Measurements from ENCODE around the gene MRPL52.
"Not testable (repeated sequence)": the region's sequence is repeated elsewhere in the genome, so short reads cannot be mapped to it uniquely, and the experiment has no call there.

MRPL52 gene

DNA sequence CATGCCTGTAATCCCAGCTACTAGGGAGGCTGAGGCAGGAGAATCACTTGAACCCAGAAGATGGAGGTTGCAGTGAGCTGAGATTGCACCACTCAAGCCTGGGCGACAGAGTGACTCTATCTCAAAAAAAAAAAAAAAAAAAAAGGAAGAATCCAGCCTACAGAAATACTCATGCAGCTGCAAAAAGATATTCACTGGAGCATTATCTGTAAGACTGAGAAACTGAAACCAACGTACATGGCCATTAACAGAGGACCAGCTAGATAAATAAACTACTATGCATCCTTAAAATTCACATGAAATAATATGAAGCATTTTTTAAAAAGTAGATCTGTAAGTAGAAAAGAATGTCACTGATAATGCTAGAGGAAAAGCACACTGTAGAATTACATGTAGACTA is 18.0 kb upstream of the MRPL52 start:
- DNase-seq: no peak

DNA sequence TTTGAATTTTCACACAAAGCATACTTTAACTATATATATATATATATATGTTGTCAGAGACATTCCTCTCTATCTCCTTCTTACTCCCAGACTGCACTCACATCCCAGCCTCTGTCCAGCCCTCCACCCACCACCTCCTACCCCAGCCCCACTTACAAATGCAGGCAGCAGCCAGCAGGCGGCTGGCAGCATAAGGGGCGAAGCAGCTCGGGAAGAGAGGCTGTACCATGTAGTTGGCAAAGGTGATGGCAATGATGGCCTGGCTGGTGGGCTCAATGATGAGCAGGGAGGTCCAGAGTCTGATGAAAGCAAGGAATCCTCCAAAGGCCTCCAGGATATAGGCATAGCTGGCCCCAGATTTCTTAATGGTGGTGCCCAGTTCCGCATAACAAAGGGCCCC is 16.9 kb upstream of the MRPL52 start:
- DNase-seq: no peak

DNA sequence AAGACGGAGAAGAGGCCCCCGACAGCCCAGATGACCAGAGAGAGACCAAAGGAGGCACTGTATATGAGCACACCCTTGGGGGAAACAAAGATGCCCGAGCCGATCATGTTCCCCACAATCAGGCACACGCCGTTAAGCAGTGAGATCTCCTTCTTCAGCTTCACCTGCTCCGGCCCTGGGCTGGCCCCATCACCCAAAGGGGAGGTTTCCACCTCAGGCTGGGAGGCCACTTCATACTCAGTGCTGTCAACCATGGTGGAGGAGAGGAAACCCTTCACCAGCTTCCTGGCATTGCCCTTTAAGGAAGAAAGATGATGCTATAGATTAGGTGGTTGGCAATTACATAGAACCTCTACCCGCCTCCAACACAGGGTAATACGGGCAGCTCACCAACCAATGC is 16.5 kb upstream of the MRPL52 start:
- DNase-seq: no peak

- no peak for DNase-seq
Measured at GRCh38 chr14:22814373-22814772, 15.3 kb upstream of the MRPL52 start.

DNA sequence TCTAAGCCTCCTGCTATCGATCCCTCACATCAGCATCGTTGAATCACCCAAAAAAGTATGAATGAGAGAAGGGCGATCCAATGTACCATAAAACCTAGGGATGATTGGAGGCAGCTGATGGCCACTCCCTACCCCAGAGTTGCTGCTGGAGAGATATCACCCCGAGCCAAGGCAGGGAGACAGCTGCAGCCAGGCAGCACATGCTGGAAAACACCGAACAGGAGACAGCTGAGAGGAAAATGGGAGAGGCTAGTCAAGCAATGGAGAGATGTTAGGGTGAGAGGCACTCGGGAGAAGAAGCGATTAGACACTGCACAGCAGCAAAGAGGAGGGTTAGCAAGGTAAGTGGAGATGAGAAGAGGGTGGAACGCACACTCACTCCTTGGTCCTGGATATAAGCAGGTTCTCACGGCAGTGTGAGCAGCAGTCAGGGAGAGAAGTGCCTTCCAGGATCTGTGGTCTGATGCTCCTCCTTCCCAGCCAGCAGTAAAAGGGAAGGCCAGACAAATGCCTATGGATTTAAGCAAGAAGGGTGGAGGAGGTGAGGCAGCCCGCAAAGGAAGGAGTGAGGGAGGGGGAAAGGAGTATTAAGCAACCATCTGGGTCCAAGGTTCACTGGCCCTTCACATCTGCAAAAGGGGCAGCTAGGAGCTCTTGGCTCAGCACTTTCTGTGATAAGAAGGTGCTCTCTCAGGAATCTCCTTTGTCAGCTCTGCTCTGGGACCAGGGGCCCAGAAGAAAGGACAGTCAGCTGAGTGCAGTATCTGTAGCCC is 14.6 kb upstream of the MRPL52 start, which contains the start of gene SLC7A7:
SLC7A7 (minus strand) TSS at position 495 of the 773 bp plus-strand sequence. CDS start 2,037 bp downstream, outside the sequence.
- no peak for DNase-seq

DNA sequence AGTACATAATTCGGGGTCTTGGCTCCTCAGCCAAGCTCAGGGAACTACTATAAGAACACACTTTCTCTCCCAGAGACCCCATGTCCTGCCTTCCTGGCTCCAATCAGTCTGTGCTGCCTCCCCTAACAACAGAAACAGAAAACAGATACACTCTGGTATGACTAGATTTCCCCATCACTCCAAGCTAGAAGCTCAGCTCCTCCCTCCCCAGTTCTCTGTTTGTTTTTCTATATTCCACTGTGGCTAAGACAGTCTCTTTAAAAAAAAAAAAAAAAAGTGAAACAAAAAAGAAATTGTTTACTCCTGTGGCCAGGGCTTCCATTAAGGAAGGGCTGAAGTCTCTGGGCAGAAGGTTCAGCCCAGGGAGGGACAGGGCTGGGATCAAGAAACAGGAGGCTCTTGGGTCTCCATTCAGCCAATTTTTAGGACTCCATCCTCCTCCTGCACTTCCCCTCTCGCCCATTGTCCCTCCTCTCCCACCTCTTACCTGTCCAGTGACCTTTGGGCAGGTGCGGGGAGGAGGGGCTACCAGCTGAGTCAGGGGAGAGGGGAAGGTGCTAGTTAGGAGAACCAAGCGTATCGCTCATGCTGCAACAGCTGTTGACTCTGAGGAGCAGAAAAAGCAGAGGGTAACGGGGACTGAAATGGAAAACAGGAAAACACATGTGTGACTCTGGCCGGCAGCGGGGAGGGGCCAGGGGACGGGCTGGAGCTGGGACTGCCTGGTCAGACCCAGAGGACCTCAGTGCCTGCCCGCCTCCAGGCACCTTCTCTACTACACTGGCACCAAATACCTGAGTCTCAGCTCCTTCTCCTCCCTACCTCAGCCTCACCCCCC is 10.3 kb upstream of the MRPL52 start:
- DNase-seq: no peak

DNA sequence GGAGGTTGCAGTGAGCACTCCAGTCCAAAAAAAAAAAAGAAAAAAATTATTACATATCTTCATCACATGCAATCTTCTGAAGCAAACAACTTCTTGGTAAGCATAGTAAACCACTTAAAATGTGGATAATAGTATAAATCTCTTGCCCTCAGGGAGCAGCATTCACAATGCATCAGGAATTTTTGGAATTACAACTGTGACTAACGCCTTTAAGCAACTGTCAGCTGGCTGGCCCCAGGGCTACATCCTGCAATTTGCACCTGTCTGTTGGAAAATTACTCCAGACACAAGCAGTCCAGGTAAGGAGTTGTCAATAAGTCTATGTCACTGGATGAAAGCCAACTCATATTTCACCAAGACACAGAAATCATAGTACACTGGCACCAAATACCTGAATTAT is 9.0 kb upstream of the MRPL52 start:
- no peak for DNase-seq

GRCh38 chr14:22821193-22822015 is 8.3 kb upstream of the MRPL52 start:
- no peak for DNase-seq

GRCh38 chr14:22822016-22822570 is 7.6 kb upstream of the MRPL52 start:
- DNase-seq: no peak

DNA sequence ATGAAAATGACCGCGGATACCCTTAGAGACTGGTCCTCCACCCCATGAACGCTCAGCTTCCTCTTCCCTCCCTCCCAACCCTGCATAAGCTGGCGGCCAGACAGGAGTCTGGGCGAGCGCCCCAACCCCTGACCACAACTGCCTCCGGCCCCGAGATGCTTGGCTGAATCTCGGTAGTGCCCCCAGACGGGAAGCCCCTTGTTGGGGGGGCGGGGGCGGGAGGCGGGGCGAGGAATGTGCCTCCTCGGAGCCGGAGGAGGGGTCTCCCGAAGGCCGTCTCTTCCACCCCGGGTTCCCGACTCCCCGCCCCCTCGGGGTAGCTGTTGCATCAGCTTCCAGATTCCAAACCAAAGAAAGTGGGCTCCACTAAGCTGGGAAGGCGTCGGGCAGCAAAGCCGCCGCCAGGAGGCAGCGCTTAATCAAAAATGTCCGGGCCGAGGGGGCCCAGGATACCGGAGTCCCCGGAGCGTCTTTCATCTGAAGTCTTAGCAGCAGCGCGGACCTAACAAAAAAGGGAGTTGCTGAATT is 7.1 kb upstream of the MRPL52 start:
- DNase-seq: peak; percentile 71

DNA sequence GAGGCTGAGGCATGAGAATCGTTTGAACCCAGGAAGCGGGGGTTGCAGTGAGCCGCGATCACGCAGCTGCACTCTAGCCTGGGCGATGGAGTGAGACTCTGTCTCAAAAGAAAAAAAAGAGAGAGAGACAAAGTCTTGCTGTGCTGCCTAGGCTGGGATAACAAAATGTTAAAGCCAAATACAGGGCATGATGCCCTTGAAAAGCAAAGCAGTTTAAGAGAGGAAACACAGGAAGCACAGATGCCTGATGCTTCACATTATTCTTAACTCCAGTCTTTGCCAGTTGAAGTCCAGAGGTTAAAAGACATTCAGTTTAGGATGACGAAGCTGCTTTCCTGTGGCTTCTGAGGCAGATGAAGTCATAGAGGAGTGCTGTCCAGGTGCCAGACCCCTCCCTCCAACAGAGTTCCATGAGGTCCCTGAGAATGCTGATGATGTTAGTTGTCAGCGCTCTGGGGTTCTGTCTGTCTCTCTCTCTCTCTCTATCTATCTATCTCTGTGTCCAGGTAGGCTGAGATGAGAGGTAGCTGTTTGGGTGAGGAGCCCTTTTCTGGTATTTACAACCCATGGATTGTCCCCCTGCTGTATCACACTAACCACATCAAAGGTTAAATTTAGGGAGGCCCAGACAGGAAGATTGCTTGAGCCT is 4.9 kb upstream of the MRPL52 start:
- no peak for DNase-seq

DNA sequence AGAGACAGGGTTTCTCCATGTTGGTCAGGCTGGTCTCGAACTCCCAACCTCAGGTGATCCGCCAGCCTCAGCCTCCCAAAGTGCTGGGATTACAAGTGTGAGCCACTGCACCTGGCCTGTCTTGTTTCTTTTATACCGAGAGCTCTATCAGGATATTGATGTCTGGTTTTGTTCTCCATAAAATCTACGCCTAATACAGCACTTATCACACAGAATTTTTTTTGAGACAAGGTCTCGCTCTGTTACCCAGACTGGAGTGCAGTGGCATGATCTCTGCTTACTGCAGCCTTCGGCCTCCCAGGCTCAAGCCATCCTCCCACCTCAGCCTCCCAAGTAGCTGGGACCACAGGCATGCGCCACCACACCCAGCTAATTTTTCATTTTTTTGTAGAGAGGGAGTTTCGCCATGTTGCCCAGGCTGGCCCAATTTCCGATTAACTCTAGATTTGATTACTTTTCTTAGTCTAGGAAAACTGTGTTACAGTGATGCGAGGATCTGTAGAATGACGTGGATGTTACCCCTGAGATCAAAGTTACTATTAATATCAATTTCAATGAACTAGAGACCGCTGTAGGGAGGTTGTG is 519 bp upstream of the MRPL52 start:
- not testable (repeated sequence) for DNase-seq

DNA sequence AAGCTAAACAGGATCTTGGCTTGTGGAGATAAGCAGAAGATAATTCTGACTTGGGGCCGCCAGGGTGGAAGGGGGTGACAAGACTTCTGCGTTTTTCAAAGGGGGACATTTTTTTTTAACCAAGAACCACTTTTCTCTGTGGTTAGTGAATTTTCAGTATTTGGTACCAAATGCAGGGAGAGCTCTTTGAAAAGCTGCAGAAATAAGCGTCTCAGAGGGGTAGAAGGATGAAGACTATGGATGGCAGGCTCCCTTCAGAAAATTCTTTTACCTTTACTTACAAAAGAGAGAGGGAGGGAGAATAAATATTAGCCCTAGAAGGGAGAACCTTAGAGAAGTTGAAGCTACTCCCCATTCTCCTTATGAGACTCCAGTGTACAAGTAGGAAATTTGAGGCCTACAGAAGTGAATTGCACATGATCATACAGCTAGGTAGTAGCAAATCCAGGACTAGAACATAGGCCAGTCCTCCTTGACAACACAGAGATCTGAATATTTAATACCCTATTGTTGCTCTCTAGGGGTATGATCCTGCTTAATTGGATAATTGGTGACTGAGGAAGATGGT is 840 bp downstream of the MRPL52 start:
- no peak for DNase-seq

DNA sequence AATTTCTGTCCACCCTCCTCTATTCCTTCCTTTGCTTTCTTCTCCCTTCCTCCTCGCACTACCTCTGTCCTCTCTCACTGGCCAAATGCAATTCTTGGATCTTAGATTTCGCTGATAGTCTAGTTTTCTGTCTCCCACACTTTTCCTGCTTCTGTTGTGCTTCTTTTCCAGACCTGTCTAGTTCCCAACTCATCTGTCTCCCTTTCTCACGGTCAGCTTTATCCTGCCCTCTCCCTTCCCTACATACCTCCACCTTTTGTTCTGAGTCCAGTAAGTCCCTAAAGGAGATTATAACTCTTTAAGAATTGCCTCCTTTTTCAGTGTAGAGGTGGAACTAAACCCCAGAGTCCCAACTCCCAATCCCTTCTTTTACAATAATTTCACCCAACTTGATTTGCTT is 5.8 kb downstream of the MRPL52 start:
- no peak for DNase-seq

DNA sequence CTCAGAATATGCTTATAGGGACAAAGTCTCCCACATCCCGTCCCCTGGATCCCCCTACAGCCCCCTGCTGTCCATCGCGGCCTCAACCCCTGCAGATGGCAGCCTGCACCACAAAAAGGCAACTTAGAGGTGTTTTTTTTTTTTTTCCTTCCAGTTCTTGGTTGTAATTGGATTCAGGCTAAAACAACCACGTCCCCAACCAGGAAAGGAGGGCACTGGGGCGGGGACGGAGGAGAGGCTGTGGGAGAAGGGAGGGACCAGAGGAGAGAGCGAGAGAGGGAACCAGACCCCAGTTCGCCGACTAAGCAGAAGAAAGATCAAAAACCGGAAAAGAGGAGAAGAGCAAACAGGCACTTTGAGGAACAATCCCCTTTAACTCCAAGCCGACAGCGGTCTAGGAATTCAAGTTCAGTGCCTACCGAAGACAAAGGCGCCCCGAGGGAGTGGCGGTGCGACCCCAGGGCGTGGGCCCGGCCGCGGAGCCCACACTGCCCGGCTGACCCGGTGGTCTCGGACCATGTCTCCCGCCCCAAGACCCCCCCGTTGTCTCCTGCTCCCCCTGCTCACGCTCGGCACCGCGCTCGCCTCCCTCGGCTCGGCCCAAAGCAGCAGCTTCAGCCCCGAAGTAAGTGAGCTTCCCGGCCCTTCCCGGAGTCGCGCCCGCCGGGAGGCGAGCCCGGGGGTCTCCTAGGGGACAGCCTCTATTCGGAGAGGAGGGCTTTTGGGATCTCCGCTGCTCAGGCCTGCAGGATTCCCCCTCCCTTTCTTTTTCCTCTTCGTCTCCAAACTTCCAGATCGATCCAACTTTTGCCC is 6.8 kb downstream of the MRPL52 start, which contains the start of gene MMP14:
MMP14 (plus strand) TSS at position 285 of the 813 bp plus-strand sequence; CDS start at position 518, 233 bp downstream.
- no peak for DNase-seq

DNA sequence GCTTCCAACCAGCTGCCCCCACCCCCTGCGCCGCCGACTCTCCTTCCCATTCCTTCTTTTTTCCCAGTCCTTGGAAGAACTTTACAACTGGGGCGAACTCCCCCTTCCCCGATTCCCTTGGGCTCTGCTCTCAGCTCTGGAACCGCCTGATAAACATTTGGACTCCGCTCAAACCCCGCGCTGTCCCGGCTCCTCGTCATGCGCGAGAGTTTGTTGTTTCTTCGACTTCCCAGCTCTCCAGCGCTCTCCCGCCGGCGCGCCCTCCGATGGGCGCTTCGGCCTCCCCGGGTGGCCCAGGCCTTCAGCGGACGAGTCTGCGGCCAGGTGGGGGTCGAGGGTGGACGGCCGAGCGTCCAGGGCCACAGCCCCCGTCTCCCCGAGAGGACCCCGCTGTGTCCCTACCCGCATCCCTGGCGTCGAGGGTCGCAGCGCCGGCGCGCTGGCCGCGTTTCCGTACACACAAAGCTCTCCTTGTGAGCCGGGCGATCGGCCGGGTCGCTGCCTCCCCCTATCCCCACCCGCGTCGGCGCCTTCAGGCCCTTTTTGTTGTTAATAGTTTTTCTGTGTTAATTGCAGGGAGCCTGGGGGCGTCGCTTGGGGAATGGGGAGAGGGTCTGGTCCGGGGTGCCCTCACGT is 7.5 kb downstream of the MRPL52 start:
- DNase-seq: peak; percentile 29

DNA sequence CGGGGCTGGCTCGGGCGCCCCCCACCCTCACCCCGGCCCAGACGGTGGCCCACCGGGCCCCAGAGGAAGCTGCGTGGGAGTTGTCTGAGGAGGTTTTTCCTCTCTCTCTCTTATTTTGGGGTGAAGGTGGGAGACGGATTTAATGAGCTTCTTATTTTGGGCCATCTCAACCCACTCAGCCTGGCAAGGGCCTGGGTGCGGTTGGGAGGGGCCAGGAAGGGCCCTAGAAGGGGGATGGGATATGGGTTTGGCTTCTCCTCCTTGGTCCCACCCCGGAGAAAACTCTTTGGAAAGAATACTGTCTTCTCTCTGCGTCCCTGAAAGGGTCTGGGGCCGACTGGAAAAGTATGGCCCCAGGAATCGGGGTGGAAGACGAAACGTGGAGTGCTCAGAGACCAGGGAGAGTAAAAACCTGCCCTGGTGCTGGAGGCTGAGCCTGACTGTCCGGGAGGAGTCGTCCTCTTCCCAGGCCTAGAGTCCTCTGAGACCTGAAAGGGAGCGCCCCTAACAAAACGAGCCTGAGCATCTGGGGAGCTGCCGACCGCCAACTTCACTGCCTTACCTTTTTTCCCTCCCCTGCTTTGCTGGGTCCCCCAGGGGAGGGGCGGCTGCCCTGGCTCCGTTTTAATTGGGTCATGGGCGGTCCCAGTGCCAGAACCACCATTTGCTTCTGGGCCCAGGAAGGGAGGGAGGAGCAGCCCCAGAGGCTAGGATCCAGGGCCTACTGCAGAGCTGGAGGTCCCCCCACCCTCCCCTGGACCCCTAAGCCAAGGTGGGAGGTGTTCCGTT is 8.3 kb downstream of the MRPL52 start:
- no peak for DNase-seq

DNA sequence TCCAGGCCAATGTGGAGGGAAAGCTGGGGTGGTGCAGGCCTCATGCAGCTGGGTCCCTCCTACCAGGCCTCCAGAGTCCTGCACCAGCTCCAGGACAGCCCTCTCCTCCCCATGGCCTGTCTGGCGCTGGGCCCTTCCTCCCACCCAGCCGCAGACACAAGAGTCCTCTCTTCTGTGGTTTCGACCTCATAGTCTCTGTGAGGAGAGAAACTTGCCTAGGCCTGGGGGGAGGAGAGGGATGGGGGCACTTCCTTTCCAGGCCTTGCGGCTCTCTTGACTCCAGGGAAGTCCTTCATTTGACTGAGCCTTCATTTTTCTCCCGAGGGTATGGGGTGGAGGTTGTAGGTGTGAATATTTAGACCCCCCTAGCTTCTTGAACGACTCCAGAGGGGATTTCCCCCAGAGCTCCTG is 8.9 kb downstream of the MRPL52 start:
- no peak for DNase-seq
